Activated naive CD4-positive, alpha-beta T cell treated with anti-CD3 and anti-CD28 coated beads for 36 hours (primary cell): ENCODE data around the gene STAT5A. TPM values are rescaled to one million over a fixed set of nuclear protein-coding genes. Genes with fewer than 3 reads are reported as not detected.

Experiments
- CTCF ChIA-PET: fragments of 350-600 bp; sonication (Branson Sonifier 250); formaldehyde crosslinking; loops from one replicate; lab custom pipeline; 2021; ENCODE audit warnings: antibody characterized with exemption; lab: Charles Lee
- DNase-seq: peaks from one replicate; pipeline ENCODE4 v3.0.0-alpha.2; 2020
- H3K27ac Mint-ChIP-seq: one replicate; pipeline ENCODE4 v1.8.0; 2021; ENCODE audit warnings: mild to moderate bottlenecking, mixed read lengths
- H3K27me3 Mint-ChIP-seq: one replicate; pipeline ENCODE4 v1.8.0; 2021; ENCODE audit warnings: low read depth, mixed read lengths
- H3K36me3 Mint-ChIP-seq: one replicate; pipeline ENCODE4 v1.8.0; 2021; ENCODE audit warnings: low read depth, mixed read lengths
- H3K4me1 Mint-ChIP-seq: one replicate; pipeline ENCODE4 v1.8.0; 2021; ENCODE audit warnings: low read depth, mixed read lengths
- H3K4me3 Mint-ChIP-seq: one replicate; pipeline ENCODE4 v1.8.0; 2021; ENCODE audit warnings: mild to moderate bottlenecking, moderate library complexity, mixed read lengths
- H3K9me3 Mint-ChIP-seq: one replicate; pipeline ENCODE4 v1.8.0; 2021; ENCODE audit warnings: mixed read lengths
- intact Hi-C: fragments of 100-400 bp; cut with micrococcal nuclease; formaldehyde crosslinking; loops from one replicate; pipeline ENCODE4 v1.15.1; 2023
- total RNA-seq, 2 experiments: library from RNA; stranded (reverse); gene quantifications; one replicate each; pipeline ENCODE4 v1.2.3, GENCODE V29; 2021

STAT5A gene
- total RNA-seq, 2 experiments from 2014 or later = 165 to 174 TPM

DNA sequence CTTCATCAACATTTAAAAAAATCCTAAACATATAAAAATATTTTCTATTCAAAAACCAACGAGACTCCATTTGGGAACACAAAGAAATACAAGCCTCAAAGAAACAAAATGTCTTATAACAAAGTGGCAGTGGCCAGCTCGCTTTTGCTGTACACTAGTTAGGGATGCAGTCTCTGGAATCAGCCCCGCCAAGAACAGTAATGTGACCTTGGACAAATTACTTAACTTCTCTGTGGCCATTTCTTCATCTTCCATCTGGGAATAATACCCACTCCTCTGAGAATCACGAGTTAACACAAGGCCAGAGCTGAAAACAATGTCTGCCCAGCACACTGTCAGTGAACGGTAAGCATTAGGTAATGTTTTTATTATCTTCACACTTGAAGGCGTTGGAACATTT is 17.7 kb upstream of the STAT5A start:
- Mint-ChIP-seq H3K4me3 (peak overlapping the region; percentile 72), H3K36me3 (peaks cover 31% of the 10 kb centered on the region), H3K9me3 (no peaks in the 10 kb centered on the region), H3K27me3 (no peaks in the 10 kb centered on the region), H3K4me1 (peaks cover 71% of the 10 kb centered on the region), H3K27ac (peak overlapping the region; percentile 97)
- peak; percentile 3 for DNase-seq
- CTCF ChIA-PET = interaction anchor here (0.8 to 8.1 kb wide), 3 partner anchors 21 to 59 kb away, joined by 3 to 46 read pairs (median 25); no protein-coding TSS in a partner anchor
- intact Hi-C loops = loop anchor here (2.0 to 10.0 kb wide), 3 partner anchors 108 to 902 kb away; partner anchors contain the start of genes KLHL11 and NBR1

DNA sequence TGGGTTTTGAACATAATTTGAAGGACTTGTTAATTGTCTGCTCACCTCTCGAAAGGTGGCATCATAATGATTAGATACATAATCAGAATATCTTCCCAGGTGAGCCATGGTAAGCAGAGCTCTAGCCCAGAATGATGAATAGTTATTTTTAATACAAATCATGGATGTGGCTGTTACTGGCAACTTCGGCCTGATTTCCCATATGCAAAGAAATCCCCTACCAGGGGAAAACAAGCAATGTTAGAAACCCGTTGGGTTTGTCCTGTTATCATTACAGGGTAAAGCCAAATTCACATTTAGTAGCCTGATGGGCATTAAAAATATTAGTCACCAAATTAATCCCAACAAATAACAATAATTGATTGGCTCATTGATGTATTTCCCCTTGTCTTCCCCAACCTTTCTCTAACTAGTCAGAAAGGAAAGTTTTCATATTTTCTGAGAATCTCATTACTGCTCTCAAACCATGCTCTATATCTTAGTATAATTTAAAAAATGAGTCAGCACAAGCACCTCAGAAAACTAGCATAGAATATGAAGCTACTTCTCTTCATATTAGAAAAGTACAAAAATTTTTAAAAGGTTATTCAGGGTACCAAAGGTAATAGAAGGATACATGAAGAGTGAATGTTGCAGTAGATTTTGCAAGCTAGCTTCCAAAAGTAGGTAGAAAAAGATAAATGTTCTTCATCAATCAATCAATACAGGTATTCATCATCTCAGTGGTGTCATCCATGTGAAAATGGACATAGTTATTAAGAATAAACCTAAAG is 17.1 kb upstream of the STAT5A start:
- peak overlapping the region; percentile 72 for H3K4me3 Mint-ChIP-seq
- peak overlapping the region; percentile 97 for H3K27ac Mint-ChIP-seq
- peaks cover 33% of the 10 kb centered on the region for H3K36me3 Mint-ChIP-seq
- peaks cover 68% of the 10 kb centered on the region for H3K4me1 Mint-ChIP-seq
- no peaks in the 10 kb centered on the region for H3K9me3 Mint-ChIP-seq
- intact Hi-C loops = loop anchor here (1.0 to 10.0 kb wide), 7 partner anchors 16 to 901 kb away; partner anchors contain the start of genes KLHL11, NBR1 and STAT3
- CTCF ChIA-PET = interaction anchor here (4.3 to 8.1 kb wide), 2 partner anchors 21 to 48 kb away, joined by 25 to 46 read pairs; no protein-coding TSS in a partner anchor
- no peaks in the 10 kb centered on the region for H3K27me3 Mint-ChIP-seq
- no peak for DNase-seq

DNA sequence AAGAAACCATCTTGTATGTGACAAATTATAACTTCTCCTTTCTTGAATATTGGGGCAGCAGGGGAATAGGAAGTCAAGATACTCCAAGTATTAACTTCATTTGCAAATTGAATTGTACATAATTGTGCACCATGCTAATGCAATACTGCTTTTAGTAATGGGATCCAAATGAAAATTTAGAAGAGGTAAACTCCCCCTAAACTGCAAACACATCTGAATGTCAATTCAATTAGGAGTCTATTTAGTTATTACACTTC is 16.6 kb upstream of the STAT5A start:
- peaks cover 65% of the 10 kb centered on the region for H3K4me1 Mint-ChIP-seq
- H3K27ac Mint-ChIP-seq = peak overlapping the region; percentile 97
- peak overlapping the region; percentile 72 for H3K4me3 Mint-ChIP-seq
- no peaks in the 10 kb centered on the region for H3K9me3 Mint-ChIP-seq
- no peaks in the 10 kb centered on the region for H3K27me3 Mint-ChIP-seq
- intact Hi-C loops = loop anchor here (1.0 to 10.0 kb wide), 8 partner anchors 16 to 901 kb away; partner anchors contain the start of genes KLHL11, NBR1 and STAT3
- no peak for DNase-seq
- CTCF ChIA-PET = interaction anchor here (4.3 to 8.1 kb wide), 2 partner anchors 22 to 49 kb away, joined by 25 to 46 read pairs; no protein-coding TSS in a partner anchor
- peaks cover 30% of the 10 kb centered on the region for H3K36me3 Mint-ChIP-seq

DNA sequence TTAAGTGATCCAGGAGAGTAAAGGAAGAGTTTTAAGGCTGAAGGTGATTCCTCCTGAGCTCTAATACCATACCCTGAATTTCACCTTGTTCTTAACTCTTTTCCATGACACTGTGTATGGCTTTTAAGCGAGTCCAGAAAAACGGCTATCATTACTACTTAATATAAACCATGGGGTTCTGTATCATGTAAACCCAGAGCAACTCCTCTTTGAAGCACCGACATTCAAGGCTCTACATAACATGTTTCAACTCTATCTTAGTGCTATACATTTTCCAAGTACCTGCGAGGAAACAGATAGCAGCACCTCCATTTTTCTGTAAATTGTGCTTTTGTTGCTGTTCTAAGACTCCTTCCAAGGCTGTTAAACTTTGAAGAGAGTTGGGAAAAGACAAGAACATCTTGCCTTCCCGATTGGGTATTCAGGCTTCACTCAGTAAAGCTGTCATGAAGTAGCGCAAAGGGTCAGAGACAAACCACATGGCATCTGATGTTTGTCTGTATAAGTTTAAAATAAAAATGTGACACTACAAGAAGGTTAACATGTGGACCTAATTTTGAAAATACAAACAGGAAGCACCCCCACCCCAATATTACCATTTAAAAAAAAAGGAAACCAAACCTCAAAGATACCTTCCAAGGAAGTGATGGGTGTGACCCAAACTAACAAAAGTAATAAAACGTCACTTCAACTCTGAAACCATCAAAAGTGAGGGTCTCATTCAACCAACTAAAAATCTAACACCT is 16.0 kb upstream of the STAT5A start:
- CTCF ChIA-PET = interaction anchor here (0.6 to 8.1 kb wide), 4 partner anchors 23 to 309 kb away, joined by 3 to 46 read pairs (median 14); no protein-coding TSS in a partner anchor
- peak overlapping the region; percentile 72 for H3K4me3 Mint-ChIP-seq
- peaks cover 33% of the 10 kb centered on the region for H3K36me3 Mint-ChIP-seq
- no peaks in the 10 kb centered on the region for H3K9me3 Mint-ChIP-seq
- no peaks in the 10 kb centered on the region for H3K27me3 Mint-ChIP-seq
- H3K4me1 Mint-ChIP-seq = peaks cover 65% of the 10 kb centered on the region
- DNase-seq = no peak
- intact Hi-C loops = loop anchor here (2.0 to 10.0 kb wide), 3 partner anchors 50 to 900 kb away; partner anchors contain the start of genes KLHL11 and NBR1
- H3K27ac Mint-ChIP-seq = peak overlapping the region; percentile 97

DNA sequence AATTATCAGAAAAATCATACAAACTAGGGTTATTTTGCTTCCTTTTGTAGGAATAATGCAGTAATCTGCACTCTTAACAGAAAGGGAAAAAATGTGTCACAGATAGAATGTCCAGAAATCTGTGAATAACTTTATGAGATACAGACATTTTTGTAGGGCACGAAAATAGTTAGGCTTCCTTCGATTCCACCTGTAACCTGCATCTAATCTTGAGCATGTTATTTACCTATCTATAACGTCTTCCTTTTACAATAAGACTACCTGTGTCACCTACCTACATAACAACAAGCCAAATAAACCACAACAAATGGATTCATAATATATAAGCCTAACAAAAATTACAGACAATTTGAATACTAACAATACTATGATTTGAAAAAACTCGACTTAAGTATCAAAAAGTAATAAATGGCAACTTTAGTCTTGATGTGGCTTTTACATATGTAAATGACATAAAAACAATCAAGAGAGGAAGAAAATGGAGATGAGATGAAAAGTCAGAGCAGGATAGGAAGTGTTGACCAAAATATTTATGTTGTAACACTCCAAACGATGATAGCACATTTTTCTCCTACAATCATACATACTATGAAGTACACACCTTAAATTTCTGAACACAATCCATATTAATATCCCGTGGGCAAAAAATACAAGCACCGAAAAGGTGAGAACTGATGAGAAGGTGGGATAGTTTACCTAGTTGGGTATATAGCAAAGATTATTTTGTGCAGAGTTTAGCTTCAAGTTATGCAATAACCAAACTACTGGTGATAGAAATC is 14.6 kb upstream of the STAT5A start:
- Mint-ChIP-seq H3K4me3 (peak overlapping the region; percentile 96), H3K27ac (peak overlapping the region; percentile 97), H3K4me1 (peaks cover 60% of the 10 kb centered on the region), H3K36me3 (peaks cover 36% of the 10 kb centered on the region), H3K9me3 (no peaks in the 10 kb centered on the region), H3K27me3 (no peaks in the 10 kb centered on the region)
- no peak for DNase-seq
- intact Hi-C loops = loop anchor here (2.0 to 10.0 kb wide), 3 partner anchors 51 to 899 kb away; partner anchors contain the start of genes KLHL11 and NBR1
- CTCF ChIA-PET = interaction anchor here (0.6 to 8.1 kb wide), 6 partner anchors 14 to 129 kb away, joined by 3 to 46 read pairs (median 3); no protein-coding TSS in a partner anchor

DNA sequence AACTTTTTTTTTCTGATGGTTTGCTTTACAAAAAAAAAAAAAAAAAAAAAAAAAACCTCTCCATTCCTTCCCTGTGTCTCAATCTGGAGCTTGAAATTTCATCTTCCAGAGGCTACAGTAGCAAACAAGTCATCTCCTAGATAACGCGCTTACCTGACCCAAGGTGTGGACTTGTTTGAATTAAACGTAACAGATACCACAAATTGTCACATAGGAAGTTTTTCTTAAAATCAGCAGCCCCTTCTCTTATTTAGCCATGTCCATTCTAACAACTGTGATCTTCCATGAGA is 14.1 kb upstream of the STAT5A start:
- intact Hi-C loops = loop anchor here (5.0 to 10.0 kb wide), 2 partner anchors 409 to 898 kb away; partner anchors contain the start of genes KLHL11 and NBR1
- peak overlapping the region; percentile 96 for H3K4me3 Mint-ChIP-seq
- peaks cover 36% of the 10 kb centered on the region for H3K36me3 Mint-ChIP-seq
- H3K4me1 Mint-ChIP-seq = peaks cover 55% of the 10 kb centered on the region
- no peak for DNase-seq
- CTCF ChIA-PET = interaction anchor here (0.6 to 8.1 kb wide), 4 partner anchors 24 to 129 kb away, joined by 3 to 46 read pairs (median 10); no protein-coding TSS in a partner anchor
- H3K27ac Mint-ChIP-seq = peak overlapping the region; percentile 97
- no peaks in the 10 kb centered on the region for H3K27me3 Mint-ChIP-seq
- no peaks in the 10 kb centered on the region for H3K9me3 Mint-ChIP-seq

DNA sequence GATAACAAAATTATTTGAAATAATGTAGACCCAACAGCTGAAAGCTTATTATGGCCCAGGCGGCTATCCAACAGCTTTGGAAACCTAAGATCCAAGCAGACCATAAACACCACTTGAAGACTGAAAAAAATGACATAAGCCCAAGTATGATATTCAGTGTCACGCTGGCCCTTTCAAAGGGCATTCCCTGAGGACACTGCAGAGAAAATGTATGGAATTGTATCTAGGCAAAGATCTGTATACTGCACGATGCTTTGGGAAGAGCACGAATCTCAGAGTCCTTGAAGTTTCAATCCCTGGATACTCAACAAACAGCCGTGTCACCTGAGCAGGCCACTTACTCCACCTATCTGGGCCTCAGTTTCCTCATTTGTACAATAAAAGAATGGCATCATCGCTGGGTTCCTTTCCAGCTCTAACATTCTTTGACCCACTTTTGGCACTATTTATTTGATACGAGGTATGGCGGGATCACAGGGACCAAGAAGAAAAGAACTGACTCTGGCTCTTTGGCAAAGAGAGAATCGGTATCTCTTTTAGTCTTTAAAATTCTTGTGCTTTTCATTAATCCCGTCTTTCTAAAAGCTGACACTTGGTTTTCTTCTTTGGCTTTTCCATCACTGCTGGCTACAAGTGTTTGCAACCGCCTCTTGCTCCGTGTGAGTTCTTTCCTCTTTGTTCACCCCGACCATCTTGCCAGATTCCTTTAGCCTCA is 13.3 kb upstream of the STAT5A start:
- CTCF ChIA-PET = interaction anchor here (2.4 to 8.1 kb wide), 2 partner anchors 25 to 52 kb away, joined by 18 to 46 read pairs; no protein-coding TSS in a partner anchor
- Mint-ChIP-seq H3K4me3 (peak overlapping the region; percentile 96), H3K4me1 (peaks cover 47% of the 10 kb centered on the region), H3K27me3 (no peaks in the 10 kb centered on the region), H3K9me3 (no peaks in the 10 kb centered on the region), H3K27ac (peak overlapping the region; percentile 97), H3K36me3 (peaks cover 35% of the 10 kb centered on the region)
- DNase-seq = no peak
- intact Hi-C loops = loop anchor here (5.0 to 10.0 kb wide), 2 partner anchors 410 to 897 kb away; partner anchors contain the start of genes KLHL11 and NBR1

DNA sequence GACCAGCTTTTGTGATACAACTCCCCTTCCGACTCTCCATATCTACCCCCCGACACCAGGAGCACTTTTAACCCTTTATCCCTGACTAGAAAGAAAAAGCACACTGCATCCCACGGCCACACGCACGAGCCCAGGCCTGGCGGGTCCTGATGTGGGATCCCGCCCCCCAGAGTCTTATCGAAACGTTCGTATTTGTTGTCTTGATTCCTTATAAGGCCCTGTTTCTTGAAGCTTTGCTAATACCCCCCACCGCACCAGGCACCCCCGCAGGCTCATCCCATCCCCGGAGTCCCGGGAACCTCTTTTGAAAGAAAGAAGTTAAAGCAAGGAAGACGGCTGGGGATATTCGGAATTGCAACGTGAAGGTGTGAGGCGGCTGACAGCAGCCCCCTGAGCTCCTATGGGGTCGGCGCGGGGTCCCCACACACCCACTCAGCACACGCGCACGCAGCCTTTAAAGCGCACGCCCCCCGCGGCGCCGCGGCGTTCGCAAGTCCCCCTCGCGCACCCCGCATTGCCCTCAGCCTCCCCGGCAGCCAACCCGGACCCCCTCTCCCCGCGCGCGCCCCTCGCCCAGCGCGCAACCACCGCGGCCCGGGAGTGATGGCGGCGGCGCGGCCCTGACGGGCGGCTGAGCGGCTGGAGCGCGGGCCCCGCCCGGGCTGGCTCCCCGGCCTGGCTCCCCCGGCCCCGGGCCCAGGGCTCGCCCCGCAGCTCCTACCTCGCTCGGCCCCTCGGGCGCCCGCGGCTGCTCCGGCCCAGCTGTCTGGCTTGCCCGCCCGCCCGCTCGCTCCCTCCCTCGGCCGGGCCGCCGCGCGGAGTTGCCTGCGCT is 12.6 kb upstream of the STAT5A start:
- intact Hi-C loops = loop anchor here (10.0 kb wide), 1 partner anchor 411 kb away; the partner anchor contains the start of gene KLHL11
- DNase-seq = peak; percentile 29
- no peaks in the 10 kb centered on the region for H3K9me3 Mint-ChIP-seq
- peak overlapping the region; percentile 97 for H3K27ac Mint-ChIP-seq
- H3K27me3 Mint-ChIP-seq = no peaks in the 10 kb centered on the region
- CTCF ChIA-PET = interaction anchor here (0.7 to 8.1 kb wide), 3 partner anchors 21 to 53 kb away, joined by 5 to 46 read pairs (median 18); no protein-coding TSS in a partner anchor
- H3K36me3 Mint-ChIP-seq = peaks cover 32% of the 10 kb centered on the region
- peaks cover 41% of the 10 kb centered on the region for H3K4me1 Mint-ChIP-seq
- H3K4me3 Mint-ChIP-seq = peak overlapping the region; percentile 96

DNA sequence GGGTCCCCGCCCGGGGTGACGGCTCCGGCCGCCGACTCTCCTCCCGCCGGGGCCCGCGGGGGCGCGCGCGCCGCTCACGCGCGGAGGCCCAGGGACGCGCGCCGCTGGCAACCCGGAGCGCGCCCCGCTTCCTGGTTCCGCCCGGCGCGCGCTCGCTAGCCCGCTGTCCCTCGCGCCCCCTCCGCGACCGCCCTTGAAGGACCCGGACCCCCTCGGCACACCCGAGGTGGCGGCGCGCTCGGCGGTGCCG is 12.0 kb upstream of the STAT5A start, which contains the start of gene STAT5B:
STAT5B (minus strand) TSS at position 33 of the 250 bp plus-strand sequence. CDS start 44,264 bp downstream, outside the sequence.
- H3K4me3 Mint-ChIP-seq = peak within 1 kb of the TSS; percentile 96
- peaks cover 30% of the 10 kb centered on the region for H3K36me3 Mint-ChIP-seq
- CTCF ChIA-PET = interaction anchor here (2.4 kb wide), 1 partner anchor 54 kb away, joined by 18 read pairs; no protein-coding TSS in a partner anchor
- H3K4me1 Mint-ChIP-seq = peaks cover 35% of the 10 kb centered on the region
- H3K27me3 Mint-ChIP-seq = no peaks in the 10 kb centered on the region
- peak; percentile 62 for DNase-seq
- H3K27ac Mint-ChIP-seq = peak within 1 kb of the TSS; percentile 97
- intact Hi-C loops = loop anchor here (10.0 kb wide), 1 partner anchor 411 kb away; the partner anchor contains the start of gene KLHL11
- no peaks in the 10 kb centered on the region for H3K9me3 Mint-ChIP-seq
